Myocyte (in vitro differentiated cells): ENCODE data around the gene PPIL6. TPM values are rescaled to one million over a fixed set of nuclear protein-coding genes. Genes with fewer than 3 reads are reported as not detected.

Source experiments
- DNase-seq: peaks from one replicate; pipeline ENCODE4 v3.0.0-alpha.2; 2012; ENCODE audit warnings: low read depth
- total RNA-seq: library from RNA; depleted of rRNA; stranded (reverse); fragments of >200 nt; gene quantifications from 2 replicates; pipeline ENCODE4 v1.2.3, GENCODE V29; 2014

PPIL6 gene
- total RNA-seq, 1 donor from 2014 or later, result 4.8 TPM

DNA sequence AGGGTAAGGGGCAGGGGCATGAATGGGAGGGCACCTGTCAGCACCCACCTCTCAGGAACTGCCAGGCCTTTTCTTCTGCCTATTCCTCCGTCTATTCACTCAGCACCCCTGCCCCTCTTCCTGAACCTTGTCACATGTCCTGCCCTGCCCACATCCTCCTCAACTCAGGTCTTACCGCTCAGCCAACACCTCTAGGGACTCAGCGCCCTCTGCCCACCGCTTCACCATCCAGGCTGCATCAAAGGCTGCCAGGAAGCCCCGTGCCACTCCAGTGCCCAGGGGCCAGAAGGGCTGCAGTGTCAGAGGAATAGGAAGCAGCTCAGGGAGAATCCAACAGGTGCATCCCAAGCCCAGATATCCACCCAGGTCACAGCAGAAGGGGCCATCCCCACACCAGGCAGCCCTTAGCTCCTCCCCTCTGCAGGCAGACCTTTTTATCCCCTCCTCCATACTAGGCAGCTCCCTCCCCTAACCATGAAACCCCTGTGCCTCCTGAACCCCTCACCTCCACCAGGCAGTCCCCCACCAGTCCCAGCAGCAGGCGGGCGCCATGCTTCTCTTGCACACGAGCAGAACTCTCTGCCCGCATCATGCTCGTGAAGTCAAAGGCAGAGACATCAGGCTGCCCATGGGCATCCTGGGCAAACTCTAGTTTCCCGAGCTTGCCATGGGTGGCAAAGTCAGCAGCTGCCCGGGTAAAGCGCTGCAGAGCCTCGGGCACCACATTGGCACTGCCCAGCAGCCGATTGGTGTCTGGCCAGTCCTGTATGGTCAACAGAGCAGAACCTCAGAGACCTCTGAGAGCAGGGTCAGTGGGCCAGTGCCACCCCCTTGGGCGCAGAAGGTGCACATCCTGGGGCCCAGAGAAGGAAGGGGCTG lies 9.6 kb upstream of the PPIL6 start:
- no peak for DNase-seq

GRCh38 chr6:109449064-109449794 lies 8.8 kb upstream of the PPIL6 start:
- DNase-seq, result no peak

DNA sequence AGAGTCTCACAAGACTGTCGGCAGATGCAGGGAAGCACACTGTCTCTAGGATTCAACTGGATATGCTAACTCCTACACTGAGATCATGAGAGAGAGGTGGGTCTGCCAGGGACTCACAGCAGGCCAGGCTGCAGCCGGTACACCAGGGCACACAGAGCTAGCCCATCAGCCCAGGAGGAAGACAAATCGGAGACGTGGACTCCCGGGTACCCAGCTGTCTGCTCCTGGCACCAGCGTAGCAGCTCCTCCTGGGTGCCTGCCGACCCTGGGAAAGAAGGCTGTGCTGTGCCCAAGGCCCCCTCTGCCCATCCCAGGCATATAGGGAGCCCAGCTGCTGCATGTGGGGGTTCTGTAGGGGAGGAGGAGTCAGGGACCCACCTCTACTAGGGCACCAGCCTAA lies 8.2 kb upstream of the PPIL6 start:
- no peak for DNase-seq

DNA sequence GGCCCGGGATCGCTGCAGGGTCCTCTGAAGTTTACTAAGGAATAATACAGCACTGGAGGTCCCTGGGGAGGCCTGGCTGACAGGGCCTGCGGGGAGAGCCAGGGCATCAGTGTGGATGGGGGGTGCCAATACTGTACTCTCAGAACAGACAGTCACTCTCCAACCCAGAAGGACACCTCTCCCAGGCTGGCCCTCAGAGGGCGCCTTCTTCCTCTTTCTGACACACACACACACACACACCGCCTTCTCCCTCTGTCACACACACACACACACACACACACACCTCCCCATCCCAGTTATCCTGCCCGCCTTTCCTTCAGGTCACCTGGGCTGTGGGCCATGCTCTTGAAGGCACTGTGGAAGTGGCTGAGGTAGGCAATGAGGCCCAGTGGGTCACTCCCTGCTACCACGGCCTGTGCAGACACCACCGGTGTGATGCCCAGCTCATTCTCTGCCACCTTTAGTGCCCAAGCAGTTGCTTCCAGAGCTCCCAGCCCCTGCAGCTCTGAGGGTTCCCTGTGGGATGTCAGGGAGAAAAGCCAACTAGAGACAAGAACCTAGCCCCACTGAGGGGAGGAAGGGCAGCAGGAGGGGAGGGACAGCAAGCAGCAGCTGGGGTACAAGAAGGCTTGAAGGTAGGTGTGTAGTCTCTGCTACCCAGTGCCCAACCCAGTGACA lies 7.6 kb upstream of the PPIL6 start:
- DNase-seq, result no peak

DNA sequence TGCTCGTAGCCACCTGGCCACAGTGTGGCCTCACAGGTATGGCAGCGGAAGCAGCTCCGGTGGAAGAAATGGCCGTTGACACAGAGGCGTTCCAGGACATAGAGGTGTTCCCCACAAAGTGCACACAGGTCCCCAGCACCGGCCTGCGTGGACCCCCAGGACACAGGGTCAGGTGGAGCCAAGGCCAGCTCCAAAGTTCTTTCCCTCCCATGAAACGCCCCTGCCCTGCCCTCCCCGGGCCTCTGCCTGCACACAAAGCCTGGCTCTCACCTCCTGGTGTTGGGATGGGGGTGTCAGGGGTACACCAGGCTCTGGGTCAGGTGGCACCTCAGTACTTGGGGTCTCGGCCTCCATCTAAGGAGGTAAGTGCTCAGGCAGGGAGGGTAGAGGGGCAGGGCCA lies 6.7 kb upstream of the PPIL6 start:
- no peak for DNase-seq

DNA sequence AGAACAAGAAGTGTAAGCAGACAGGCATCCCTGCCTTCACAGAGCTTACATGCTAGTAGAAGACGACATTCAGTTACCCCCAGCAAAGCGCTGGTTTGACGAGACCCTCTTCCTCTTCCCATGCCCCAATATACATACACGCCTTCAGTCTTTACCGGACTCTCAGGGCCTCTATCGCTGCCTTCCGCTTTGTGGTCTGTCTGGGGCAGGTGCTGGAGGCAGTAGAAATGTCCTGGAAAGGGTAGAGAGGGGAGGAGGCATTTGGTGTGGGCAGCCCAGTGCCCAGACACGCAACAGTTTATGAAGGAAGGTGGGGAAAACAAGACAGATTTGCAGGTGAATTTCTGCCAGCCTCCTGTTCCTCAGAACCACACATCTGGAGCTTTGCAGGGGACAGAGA lies 6.1 kb upstream of the PPIL6 start:
- no peak for DNase-seq

DNA sequence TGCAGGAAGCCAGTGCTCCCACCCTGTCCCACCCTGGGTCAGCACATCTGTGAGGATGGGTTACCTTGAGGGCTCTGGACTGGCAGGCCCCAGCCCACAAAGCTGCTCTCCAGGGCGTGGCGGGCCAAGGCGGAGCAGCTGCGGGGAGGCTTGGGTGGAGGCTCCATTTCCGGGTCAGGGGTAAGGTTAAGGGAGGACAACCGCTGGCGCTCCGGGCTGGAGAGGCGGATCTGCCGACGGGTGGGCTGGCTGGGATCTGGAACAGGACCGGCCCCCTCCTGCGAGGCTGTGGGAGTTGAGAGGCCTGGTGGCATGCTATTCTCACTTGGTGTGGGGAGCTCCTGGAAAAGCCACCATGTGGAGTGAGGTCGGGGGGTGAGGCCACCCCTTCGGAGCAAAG lies 5.6 kb upstream of the PPIL6 start:
- no peak for DNase-seq

GRCh38 chr6:109445382-109445781 lies 5.0 kb upstream of the PPIL6 start:
- DNase-seq, result no peak

GRCh38 chr6:109443425-109443950 lies 3.1 kb upstream of the PPIL6 start:
- DNase-seq, result no peak

GRCh38 chr6:109442393-109442924 lies 2.0 kb upstream of the PPIL6 start:
- DNase-seq, result no peak

GRCh38 chr6:109441069-109441816 lies 815 bp upstream of the PPIL6 start:
- DNase-seq, result peak; percentile 44

- no peak for DNase-seq
These were observed 4.4 kb downstream of the PPIL6 start for GRCh38 chr6:109436041-109436440.

DNA sequence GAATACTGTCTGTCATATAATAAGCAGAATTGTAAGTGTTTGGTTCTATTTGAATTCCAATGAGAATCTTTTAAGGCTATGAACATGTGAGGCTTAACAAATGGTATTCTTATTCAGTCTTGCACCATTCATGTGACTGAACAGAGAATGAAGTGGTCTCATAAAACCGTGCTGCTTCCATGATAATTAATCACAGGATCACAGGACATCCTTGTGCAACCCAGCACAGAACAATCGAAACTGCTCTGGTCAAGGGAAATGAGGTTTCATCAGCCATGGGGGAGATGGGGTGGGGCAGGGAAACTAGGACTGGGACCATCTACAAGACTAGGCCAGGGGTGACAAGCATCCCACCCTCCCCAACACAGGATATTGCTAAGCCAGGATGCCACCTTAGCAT lies 6.0 kb downstream of the PPIL6 start:
- no peak for DNase-seq

GRCh38 chr6:109429496-109429895 lies 10.9 kb downstream of the PPIL6 start:
- DNase-seq, result no peak

DNA sequence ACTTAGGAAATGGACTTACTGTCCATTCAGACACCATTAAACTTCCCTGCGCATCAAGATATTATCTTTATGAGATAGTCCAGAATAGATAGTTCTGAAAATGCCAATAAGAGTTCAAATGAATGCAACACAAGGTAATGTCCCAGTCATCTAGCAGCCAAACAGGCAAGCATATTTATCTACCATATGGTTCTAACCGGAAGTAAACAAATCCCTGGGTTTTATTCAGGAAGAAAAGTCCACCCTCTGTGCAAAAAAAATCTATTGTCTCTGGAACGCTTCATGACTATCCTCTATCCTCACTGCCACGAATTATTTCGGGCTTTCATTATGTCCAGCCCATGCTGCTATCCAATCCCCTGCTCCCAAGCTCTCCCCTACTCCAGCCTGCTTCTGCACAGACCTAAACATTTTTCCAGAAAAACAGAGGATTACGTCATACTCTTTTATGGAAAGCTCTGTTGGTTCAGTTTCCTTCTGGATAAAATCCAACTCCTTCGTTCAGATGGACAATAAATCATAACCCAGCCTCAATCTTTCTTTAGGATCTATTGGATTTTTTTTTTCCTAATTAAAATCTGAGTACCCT lies 11.4 kb downstream of the PPIL6 start:
- DNase-seq, result no peak

DNA sequence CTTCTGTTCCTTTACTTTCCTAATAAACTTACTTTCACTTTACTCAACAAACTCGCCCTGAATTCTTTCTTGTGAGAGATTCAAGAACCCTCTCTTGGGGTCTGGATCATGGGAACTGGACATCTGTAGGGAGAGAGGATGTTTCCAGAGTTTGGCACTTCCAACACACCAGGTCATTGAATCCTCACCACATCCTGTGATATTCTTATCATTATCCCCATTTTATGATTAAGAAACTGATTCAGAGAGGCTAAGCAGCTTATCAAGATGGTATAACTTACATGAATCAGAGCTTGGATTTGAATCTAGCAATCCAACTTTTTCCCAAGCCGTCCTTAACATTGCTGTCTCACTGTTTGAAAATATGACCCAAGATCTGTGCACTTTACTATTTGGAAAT lies 15.5 kb downstream of the PPIL6 start:
- DNase-seq, result no peak

DNA sequence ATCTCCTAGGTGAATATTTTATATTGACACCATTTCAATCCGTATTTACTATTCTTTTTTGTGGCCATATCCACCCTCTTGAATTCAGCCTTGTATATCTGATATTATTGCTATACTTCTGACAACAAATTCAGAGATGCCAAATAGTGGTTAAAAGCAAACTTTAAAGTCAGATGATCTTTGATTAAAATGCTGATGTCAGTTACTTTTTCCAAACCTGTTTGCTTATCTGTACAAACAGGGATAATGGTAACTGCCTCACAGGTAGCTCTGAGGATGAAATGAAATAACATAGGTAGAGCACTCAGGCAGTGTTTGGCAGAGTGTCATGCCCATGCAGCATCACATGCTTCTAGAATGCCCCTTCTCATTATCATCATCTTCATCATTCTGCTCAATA lies 19.2 kb downstream of the PPIL6 start:
- no peak for DNase-seq

DNA sequence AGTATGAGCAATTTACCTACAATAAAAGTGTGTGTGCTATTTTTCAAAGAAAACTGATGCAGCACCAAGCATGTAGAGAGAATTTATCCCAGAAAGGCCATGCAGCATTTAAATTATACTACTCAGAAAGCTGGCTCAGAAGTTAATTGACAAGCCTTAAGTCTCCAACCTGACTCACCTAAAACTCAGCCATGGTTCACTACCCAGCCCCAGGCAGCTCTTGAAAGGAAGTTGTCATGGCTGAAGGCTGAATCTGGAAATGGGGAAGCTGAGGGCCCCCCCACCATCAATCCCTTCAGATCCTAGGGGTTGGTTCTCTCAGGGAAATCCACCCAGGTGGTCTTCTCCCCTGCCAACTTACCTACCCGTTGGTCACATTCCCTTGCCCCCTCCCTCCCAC lies 19.7 kb downstream of the PPIL6 start:
- DNase-seq, result no peak

DNA sequence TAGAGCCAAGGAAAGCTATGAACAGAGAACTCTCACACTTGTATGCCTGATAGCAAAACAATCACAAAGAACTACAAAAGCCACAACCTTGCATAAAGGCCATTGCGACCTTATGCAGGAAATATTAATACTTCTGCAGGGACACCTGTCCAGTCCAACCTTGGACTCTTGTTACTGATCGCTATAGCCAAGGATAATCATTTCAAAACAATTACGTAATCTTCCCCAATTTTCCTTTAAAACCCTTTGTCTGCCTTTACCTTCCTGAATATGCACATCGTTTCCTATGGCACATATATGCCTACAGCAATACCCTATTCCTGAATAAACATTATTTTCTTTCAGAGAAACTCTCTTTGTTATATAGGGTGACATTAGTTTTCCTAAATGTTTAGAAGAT lies 22.8 kb downstream of the PPIL6 start:
- DNase-seq, result no peak

DNA sequence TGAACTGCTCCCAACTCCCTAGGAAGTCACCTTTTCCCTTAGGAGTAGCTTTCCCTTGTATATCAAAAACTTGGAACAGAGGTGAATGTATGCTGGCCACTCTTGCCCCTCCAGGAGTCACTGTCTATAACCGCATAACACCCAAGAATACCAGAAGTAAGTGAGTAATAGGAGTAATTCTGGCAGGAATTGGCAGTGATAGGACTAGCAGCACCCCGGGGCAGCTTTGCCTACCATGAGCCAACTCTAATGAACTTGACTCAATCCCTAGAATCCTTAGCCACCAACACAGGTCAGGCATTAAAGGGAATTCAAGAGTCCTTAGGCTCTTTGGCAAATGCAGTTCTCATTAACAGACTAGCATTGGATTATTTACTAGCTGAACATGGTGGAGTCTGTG lies 29.4 kb downstream of the PPIL6 start:
- DNase-seq, result no peak

- DNase-seq, result no peak
These were observed 34.2 kb downstream of the PPIL6 start for GRCh38 chr6:109406196-109406595.
